Stimulated activated CD8-positive, alpha-beta memory T cell treated with anti-CD3 and anti-CD28 coated beads, Interleukin-15, amount 100 ng/mL, for 48 hours (primary cell): ENCODE measurements around the gene C3orf22.

Source experiments
- DNase-seq, 2 donors: peaks; one replicate each; pipeline ENCODE4 v3.0.0-alpha.2; 2020; ENCODE audit warnings: low read depth in 2 of 2

C3orf22 gene

DNA sequence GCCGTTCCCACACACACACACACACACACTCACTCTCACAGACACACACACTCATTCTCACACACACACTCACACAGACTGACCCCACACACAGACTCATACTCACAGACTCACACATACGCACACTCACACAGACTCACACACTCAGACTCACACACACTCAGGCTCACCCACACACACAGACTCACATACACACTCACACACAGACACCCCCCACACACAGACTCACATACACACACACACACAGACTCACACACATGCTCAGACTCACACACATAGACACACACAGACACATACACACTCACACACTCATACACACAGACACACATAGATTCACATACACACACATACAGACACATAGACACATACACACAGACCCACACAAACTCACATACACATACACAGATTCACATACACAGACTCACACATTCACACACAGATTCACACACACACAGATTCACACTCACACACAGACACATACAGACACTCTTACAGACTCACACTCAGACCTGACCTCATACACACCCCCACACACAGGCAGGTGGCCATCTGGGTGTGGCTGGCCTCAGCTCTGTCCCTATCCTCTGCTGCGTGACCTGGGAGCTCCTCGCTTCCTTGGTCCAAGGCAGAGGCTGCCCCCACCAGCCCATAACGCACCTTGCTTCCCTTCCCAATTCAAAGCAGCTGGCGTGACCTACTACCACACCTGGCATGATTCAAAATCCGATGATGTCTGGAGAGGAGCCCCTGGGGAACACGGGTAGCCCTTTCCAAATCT lies 1.9 kb downstream of the C3orf22 start:
- DNase-seq, result no peak

DNA sequence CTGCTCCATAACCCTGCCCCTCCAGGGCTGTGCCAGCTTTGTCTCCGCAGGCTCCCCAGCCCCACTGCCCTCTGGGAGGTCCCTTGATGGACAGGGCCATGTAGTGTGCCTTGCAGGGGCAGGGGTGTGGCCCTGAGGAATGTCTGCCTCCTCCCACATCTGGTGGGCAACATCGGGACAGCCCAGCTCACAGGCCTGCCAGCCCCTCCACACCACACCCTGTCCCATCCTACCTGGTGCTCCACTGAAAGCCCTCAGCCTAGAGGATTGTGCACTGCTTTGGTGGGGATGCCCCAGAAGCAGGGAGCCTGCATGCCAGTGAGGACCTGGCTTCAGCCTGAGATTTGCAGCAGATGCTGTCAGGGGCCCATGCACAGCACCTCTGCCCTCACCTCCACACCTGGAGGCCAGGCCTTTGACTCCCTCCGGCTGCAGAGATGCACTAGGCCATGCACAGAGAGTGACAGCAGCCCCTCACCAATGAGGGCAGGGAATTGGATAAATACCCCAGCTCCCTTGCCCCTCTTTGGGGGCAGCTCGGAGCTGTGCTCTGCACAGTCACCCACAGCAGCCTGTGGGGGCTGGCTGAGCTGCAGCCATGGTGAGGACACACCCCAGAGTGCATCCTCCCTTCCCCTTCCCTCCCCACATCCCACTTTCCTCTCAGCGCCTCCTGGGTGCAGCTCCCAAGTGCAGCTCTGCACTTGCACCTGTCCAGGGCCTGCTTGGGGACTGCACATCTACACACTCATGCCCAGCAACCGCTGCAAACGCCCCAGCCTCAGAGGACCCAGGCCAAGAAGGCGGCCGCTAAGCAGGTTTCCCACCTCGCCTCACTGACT lies 2.7 kb downstream of the C3orf22 start:
- no peak for DNase-seq

DNA sequence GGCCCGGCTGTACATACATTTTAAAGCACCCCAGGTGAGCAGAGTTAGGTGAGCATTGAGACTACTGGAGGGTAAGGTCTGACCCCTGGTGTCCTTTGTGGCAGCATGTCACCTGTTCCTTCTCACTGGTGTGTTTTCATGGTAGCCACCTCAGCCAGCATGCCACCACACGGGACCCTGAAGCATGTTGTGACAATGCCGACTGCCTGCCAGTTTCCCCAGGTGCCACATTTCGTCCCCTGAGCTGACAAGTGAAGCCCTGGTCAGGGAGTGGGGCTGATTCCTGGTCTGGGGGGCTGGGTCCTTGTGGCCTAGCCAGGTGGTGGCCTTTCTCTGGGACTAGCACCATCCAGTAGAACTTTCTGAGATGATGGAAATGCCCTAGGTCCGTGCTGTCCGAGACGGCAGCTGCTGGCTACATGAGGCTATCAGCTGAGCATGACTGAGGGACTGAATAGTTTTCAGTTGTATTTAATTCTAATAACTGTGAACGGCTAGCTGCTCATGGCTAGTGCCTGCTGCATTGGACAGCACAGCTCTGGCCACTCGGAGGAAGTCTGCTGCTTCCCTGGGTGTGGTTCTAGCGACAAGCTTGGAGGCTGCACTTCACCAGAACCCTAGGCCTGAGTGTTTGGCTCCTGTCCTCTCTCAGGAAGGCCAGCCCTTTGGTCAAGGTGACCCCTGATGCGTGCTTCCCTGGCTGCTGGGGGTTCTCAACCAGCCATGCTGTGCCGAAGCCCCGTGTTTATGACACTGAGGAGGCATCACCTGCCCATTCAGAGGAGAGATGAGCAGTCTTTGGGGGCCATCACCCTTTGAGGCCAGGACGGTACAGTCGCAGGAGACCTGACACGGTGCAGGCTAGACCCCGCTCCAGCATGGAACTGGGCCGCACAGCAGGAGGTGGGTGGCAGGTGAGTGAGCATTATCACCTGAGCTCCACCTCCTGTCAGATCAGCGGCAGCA lies 3.9 kb downstream of the C3orf22 start:
- no peak for DNase-seq

DNA sequence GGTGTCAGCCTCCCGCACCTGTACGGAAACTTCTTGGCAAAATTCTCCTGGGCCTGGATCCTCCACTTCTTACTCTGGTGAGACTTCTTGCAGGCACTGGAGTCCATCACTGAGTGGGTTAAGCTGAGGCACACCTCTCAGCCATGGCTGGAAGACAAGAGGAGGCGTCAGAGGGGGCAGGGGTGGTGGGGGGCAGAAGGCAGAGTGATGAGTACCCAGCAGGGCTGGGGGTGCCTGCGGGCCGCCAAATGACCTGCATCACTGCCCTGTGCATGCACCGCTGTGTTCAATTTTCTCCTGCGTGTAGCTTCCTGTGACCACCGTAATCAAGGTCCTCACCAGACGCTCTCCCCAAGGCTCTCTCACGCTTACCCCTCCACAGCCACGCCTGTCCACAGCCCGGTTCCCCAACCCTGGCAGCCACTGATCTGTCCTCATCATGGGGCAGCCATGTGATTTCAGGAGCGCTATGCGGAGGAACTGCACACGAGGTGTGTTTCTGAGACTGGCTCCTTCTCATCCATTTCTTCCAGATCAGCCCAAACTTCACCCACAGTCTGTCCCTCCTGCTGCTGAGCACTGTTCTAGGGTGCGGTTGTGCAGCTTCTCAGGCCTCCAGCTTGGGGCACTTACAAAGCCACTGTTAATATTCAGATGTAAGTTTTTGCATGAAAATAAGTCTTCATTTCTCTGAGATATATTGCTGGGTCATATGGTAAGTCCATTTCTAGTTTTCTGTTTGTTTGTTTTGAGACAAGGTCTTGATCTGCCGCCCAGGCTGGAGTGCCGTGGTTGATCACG lies 5.2 kb downstream of the C3orf22 start:
- DNase-seq, result no peak

DNA sequence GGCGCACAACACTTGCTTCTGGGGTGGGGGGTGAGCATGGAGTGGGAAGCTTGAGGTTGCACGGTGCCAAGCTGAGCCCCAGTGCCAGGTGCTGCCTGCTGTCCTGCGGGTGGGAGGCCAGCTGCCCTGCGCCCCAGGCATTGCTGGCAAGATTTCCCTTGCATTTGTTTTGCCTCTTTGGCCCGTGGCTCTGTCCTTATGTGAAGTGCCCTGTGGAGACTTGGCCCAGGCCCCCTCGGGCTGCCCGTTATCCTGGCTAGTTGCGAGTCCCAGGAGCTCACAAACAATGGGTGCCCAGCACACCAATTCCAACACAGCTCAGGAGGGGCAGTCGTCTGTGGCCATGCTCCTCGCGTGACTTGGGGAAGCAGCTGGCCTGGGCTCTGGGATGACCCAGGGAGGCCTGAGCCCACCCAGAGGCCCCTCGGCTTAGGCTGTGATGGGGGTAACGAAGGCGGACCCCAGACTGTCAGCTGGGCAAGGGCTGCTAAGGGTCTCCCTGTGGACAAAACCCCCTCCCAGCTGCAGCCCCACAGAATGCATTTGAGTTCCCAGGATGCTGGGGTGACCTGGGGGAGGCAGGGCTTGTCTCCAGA lies 5.9 kb downstream of the C3orf22 start:
- no peak for DNase-seq

DNA sequence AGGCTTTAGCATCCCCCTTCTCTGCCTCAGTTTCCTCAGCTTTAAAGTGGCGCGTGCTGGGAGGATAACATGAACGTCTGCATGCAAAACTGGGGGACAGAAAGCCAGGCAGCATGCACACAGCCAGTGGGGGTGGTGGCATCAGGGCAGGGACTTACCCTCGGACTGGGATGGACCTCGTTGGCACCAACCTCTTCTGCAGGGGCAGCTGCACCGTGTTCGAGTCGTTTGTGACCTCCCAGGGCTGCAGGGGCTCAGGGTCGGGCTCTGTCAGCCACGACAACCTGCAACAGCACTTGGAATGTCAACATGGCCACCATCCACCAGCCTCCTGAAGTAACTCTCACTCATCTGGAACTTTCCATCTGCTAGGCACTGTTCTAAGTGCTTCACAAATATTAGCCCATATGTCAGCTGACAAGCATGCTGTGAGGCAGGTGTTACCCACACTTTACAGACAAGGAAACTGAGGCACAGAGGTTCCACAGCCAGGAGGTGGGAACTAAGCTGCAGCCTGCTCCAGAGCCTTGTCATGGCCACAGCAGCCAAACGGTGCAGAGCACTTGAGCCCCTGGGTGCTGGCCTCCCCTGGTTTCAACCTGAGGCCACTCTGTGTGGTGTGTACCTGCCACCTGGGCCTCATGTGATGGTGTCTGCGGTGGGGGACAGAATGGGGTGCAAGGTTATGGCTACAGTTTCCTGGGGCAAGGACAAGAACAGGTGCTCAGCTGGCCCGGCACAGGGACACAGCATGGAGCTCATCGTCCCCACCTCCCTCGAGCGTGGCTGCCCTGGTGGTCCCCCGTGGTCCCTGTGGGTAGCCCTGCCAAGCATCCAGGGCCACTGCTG lies 6.7 kb downstream of the C3orf22 start:
- no peak for DNase-seq

DNA sequence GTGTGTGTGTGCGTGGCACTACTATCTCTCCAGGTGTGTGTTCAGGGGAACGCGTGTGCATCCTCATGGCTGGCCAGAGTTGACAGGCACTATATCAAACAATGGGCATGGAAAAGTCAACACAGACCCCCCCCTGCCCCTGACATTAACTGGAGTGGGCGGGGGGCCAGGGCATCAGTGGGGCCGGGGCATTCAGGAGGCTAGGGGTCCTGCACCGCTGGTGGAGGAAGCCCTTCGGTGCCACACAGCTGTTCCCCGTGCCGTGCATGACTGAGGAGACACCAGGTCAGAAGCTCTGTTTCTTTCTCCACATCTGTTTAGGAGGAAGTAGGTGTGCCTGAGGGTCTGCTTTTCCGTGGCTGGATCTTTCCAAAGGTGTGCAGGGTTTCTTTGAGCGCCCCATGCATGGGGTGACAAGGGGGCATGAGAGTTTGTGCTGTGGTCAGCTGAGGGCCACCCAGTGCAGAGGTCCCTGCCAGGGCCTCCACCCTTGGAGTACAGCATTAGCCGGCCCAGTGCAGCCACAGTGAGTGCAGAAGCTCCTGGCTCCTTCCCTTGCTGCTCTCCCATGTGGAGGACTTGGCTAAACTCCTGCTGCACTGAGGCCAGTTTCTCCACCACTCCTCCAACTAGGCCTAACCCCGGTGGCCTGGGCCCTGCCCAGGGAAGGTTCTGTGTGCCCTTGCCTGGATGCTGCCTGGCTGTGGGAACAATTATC lies 7.5 kb downstream of the C3orf22 start:
- no peak for DNase-seq

DNA sequence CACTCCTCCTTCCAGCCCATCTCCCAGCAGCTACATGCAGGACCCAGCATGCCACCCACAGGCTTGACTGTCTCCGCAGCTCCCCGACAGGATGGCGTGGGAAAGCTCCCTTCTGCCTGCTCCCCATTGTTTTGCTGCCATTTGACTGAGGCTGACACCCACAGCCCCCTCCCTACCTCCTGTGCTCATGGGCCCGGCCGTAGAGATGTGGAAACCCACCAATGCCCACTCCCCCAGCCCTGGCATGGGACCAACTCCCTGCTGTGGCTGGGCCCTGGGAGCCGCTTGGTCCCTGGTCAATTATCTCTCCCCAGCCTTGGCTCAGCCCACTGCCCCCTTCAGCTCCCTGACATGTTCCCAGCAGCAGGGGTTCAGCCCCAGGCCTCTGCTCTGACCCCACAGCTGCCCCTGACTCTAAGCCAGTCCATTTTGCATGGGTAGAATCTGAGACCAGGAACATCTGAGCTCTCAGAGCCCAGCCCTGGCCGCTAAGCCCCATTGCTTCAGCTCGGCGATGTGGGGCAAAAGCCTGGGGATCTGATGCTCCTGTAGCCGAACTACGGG lies 8.2 kb downstream of the C3orf22 start:
- no peak for DNase-seq

DNA sequence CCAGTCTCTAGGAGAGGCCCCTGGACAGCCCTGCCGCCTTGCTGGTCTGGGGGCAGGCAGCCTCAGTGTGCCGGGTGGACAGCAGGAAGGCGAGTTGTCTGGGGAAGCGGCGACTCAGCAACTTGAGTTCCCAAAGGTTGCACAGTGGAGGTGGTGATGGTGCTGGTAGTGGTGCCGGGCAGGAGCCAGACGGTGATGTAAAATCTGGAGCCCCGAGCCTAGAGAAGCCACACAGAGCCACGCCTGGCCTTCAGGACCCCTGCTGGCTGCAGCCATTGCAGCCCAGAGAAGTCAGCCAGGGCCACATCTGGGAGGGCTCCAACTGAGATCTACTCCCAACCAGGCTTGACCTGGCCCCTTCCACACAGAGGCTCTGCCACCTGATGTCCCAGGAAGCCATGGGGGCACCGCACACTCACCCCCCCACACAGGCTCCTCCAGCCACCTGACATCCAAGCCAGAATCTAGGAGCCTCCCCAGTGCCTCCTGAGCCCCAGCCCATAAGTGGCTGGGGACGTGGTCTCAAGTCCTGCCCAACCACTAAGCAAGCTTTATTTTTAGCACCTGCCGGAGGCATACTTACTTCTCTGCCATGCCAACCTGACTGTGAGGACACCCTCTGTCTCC lies 8.8 kb downstream of the C3orf22 start:
- DNase-seq, result no peak

DNA sequence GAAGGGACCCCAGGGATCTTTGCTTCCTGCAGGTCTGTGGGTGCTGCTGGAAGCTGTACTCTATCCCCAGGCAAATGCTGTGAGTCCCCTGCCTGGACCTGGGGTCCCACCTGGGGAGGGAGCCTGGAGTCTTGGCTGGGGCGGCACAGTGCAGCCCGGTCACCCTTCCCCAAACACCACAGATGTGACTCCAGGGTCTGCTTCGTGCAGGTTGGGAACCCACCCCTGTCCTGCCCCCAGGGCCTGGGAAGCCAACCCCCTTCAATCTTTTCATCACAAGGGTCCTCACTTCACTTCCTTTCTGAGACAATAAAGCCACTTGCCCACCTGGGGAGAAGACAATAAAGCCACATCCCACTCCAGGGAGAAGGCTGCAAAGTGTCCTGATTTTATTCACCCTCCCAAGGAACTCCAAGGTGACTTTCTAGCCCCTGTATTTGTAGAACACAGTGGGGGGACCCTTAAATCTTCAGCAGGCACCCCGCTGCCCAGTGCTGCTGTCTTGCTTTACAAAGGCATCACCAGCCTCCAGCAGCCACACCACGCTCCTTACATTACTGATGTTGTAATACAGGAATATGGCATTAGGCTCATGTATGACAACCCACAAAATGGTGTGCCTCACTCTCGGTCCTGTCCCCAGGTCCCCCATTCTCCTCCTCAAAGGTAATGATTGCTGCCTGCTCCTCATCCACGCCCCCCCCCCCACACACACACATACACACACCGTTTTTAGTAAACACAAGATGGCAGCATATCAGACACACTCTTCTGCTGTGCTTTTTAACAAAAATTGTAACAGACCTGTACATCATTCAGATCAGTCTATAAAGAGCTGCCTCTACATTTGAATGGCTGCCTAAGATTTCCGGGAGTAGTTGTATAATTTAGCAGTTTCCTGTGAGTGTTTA lies 9.9 kb downstream of the C3orf22 start:
- no peak for DNase-seq

DNA sequence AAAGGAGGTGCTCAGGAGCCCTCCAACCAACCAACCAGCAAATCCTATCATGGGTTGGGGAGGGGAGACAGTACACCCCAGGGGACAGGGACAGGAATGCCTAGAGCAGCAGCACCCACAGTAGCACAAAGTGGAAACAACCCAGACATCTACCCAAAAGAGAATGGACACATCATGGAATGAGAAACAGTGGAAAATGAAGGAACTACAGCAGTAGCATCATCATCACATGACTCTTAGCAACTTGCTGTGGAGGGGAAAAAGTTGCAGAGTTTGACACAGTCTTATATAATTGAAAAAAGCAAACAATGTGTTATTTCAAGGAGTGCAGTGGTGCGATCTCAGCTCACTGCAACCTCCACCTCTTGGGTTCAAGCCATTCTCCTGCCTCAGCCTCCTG lies 11.0 kb downstream of the C3orf22 start:
- DNase-seq, result no peak

DNA sequence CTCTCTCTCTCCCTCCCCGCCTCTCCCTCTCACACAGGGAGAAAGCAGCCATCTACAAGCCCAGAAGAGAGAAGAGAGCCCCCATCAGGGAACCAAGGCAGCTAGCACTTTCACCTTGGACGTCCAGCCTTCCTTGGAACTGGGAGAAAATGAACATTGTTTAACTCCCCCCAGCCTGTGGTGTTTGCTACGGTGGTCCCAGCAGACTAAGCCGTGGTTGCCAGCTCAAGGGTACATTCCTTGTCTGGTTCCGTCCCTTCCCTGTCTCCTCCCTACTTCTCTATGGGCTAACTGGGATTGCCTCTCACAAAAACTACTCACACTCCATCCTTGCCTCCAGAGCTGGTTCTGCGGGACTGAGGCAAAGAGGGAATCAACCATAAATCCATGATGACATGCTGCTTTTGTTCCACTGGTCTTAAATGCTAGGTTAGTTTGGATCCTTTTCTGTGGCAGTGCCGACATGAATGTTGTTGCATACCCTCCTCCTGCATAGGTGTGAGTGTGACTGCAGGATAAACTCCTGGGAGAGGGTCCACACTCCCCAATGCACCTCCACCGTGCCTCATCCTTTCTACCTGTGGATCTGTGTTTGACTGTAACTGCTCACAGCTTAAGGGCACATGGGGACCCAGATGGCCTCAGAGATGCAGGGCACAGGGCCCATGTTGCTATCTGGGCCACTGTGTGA lies 12.0 kb downstream of the C3orf22 start:
- DNase-seq, result no peak

DNA sequence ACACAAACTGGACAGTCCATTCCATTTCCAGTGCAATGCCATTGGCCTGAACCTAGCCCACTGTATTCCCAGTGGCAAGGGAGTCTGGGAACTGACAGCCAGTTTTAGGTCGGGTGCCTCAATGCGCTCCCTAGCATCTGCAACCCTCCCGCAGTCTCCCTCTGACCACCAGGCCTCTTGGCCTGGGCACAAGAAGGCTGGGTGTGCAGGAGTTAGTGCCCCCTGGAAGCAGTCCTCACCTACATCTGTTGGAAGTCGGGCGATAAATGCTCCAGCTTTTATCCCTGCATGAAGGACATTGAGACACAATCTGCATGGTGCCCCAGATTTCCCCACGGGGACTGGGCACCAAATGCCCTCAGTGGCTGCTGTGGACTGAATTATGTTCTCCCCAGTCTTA lies 12.7 kb downstream of the C3orf22 start:
- DNase-seq, result no peak

DNA sequence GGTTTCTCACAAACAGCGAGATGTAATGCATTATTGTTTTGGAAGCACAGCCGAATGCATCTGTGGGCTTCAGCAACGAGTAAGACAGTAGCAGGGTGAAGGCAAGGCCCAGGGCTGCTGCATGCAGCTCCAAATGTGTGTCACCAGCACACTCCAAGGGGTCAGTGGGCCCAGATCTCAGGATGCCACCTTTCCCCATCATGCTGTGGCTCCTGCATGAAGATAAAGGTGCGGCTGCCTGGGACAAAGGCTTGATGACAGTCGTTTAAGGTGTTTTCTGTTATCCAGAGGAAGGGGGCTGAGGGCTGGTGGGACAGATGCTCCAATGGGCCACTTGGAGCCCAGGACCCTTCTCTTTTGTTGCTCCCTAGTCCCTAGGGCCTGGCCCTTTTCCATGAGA lies 13.2 kb downstream of the C3orf22 start:
- DNase-seq, result no peak

DNA sequence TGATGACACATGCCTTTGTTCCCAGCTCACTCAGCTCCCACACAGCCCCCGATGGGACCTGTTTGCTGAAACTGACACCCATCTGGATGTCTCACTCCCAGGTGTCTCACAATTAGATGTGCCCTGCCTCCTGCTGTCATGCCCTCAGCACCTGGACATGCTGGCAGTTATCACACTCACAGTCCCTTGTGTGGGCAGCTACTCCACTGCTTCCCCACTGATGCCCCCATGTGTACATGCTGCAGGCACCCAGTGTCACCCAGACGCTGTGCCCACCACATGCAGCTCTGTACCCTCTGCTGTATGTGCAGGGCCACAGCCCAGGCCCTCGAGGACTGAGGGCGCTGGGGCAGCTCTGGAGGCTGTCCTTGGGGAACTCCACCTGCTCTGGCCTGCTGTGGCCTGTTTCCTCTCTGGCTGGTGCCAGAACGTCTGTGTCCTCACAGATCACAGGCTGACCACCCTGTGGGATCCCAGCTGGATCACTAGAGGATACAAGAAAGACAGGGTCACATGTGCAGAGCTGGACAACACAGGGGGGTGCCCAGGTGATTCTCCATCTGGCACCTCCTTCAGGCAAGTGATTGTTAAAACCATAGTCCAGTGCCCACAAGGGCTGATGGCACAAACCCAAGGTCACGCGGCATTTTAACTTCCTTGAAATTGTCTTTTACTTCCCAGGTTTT lies 14.0 kb downstream of the C3orf22 start:
- no peak for DNase-seq

DNA sequence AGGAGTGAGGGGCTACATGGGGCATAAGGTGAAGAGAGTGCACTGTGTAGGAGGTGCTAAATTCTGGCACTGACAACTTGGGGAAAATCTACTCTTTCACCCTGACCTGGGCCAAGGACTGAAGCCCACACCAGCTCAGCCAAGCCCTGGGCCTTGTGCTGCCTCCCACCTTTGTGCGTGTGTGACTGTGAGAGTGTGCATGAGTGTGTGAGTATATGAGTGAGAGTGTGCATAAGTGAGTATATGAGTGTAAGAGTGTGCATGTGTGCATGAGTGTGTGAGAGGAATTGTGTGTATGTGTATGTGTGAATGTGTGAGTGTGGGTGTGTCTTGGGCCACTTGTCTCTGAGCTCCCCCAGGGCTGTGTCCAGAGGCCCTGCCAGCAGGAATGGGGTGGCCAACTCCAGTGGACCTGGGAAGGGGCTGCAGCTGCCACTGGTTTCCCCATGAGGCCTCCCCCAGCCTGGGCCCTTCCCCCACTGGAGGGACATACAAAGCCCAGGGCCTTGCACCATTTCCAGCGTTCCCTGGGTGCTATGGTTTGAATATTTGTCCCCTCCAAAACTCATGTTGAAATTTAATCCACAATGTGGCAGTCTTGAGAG lies 15.2 kb downstream of the C3orf22 start:
- DNase-seq, result no peak
